Measurements from ENCODE around the gene ASCL1. TPM values are rescaled to one million over a fixed set of nuclear protein-coding genes. Genes with fewer than 3 reads are reported as not detected.

The ASCL1 gene
- total and polyA plus RNA-seq, 2 of the 13 experiments (the other 11 are each of a cell fraction or from before 2014, with no cell fraction given), result not detected

GRCh38 chr12:102917026-102917787, 40.3 kb upstream of the ASCL1 start, which contains the start of gene PAH (continued):
- 0 out of 2 replicates have a peak, but pooled peaks have one; percentile 50 for TF ChIP-seq AKAP8 (CRISPR knock-in tag; IDR thresholded peaks at IDR 0.05)
- no peak for TF ChIP-seq KLF9 (CRISPR knock-in tag; IDR thresholded peaks at IDR 0.05; ENCODE audit: low read depth)
- TF ChIP-seq JDP2 (CRISPR knock-in tag; IDR thresholded peaks at IDR 0.05; ENCODE audit: borderline replicate concordance), result peak; percentile 39; the same call in 1 of the 2 replicates
- TF ChIP-seq ZNF597 (CRISPR knock-in tag; IDR thresholded peaks at IDR 0.05), result no peak
- peak; percentile 46 for TF ChIP-seq TARDBP (CRISPR knock-in tag; IDR thresholded peaks at IDR 0.05)
- no peak for TF ChIP-seq AHR (CRISPR knock-in tag; IDR thresholded peaks at IDR 0.05)
- no peak for TF ChIP-seq AKNA (CRISPR knock-in tag; IDR thresholded peaks at IDR 0.05; ENCODE audit: borderline replicate concordance)
- no peak for TF ChIP-seq CENPX (CRISPR knock-in tag; IDR thresholded peaks at IDR 0.05)
- peak; percentile 76; the same call in 1 of the 2 replicates for TF ChIP-seq HINFP (CRISPR knock-in tag; IDR thresholded peaks at IDR 0.05; ENCODE audit: low read depth)
- peak; percentile 86 for TF ChIP-seq ARID5B (CRISPR knock-in tag; IDR thresholded peaks at IDR 0.05)
- TF ChIP-seq ZNF615 (CRISPR knock-in tag; IDR thresholded peaks at IDR 0.05; ENCODE audit: borderline replicate concordance), result no peak
- TF ChIP-seq KAT8 (CRISPR knock-in tag; IDR thresholded peaks at IDR 0.05), result no peak
- TF ChIP-seq ZNF572 (CRISPR knock-in tag; IDR thresholded peaks at IDR 0.05), result peak; percentile 87; the same call in 1 of the 2 replicates
- TF ChIP-seq ZNF614 (CRISPR knock-in tag; IDR thresholded peaks at IDR 0.05; ENCODE audit: borderline replicate concordance), result peak; percentile 38; the same call in 1 of the 2 replicates
- TF ChIP-seq POLR2AphosphoS2 (IDR thresholded peaks at IDR 0.05; ENCODE audit: low read depth, low read length), result no peak

All from HepG2 (cell line).